Fibroblast of lung (primary cell): ENCODE results near the gene PODXL2.

Experiments
- CTCF ChIP-seq, 2 donors: IDR thresholded peaks in 1 of 2; conservative IDR thresholded peaks in 1 of 2; 1 replicate in 1 of 2; 2 replicates in 1 of 2; pipeline ENCODE4 v1.5.1; 2011 to 2012; ENCODE audit warnings: low read length in 2 of 2, control low read depth in 1 of 2, inconsistent platforms in 1 of 2, low read depth in 1 of 2, mild to moderate bottlenecking in 1 of 2
- EZH2 ChIP-seq: IDR thresholded peaks from 2 replicates; pipeline ENCODE4 v1.5.1; 2012; ENCODE audit warnings: low read length, control low read depth, mild to moderate bottlenecking; ENCODE audit errors: missing control alignments

GRCh38 chr3:127670761-127671522, 42.0 kb downstream of the PODXL2 start:
- TF ChIP-seq EZH2, result no peak
- no peak for TF ChIP-seq CTCF (conservative IDR thresholded peaks at IDR 0.05 in 1 of 2, IDR thresholded peaks at IDR 0.05 in 1 of 2; ENCODE audit: low read depth in 1 of 2, low read length in 2 of 2)
